Caco-2 (cell line): ENCODE data around the gene TAF9. TPM values are rescaled to one million over a fixed set of nuclear protein-coding genes. Genes with fewer than 3 reads are reported as not detected.
"Not testable (repeated sequence)": the region's sequence is repeated elsewhere in the genome, so short reads cannot be mapped to it uniquely, and the experiment has no call there.

ENCODE experiments used
- BruUV-seq: library from RNA; stranded (reverse); fragments of 400-500 nt; replicated peaks from 2 replicates; lab custom pipeline; 2021; lab: Mats Ljungman, UMichigan
- CTCF ChIA-PET: fragments of 300-600 bp; sonication (Branson Sonifier 250); formaldehyde crosslinking; loops from one replicate; lab custom pipeline; 2022; ENCODE audit warnings: antibody characterized with exemption; lab: Charles Lee
- POLR2A ChIA-PET: fragments of 300-600 bp; sonication (Branson Sonifier 250); formaldehyde crosslinking; loops from one replicate; lab custom pipeline; 2022; ENCODE audit warnings: antibody characterized with exemption; lab: Charles Lee
- DNase-seq, 2 experiments: peaks; one replicate each; pipeline versions ENCODE4 v3.0.0 to v3.0.0-alpha.2; 2020 to 2022
- H3K27me3 ChIP-seq: replicated peaks from 2 replicates; pipeline ENCODE4 v1.6.0; 2011; ENCODE audit warnings: low read length; ENCODE audit not compliant: control insufficient read depth, insufficient read depth
- H3K36me3 ChIP-seq: 2 replicates; pipeline ENCODE4 v1.5.1; 2011; ENCODE audit warnings: low read length; ENCODE audit not compliant: control insufficient read depth, insufficient read depth
- H3K4me1 ChIP-seq: fragments of 250-450 bp; sonication (Bioruptor Pico); 2 replicates; pipeline ENCODE4 v1.5.1; 2020; ENCODE audit warnings: mild to moderate bottlenecking
- H3K4me3 ChIP-seq: 2 replicates; pipeline ENCODE4 v1.5.1; 2011; ENCODE audit warnings: low read depth, mild to moderate bottlenecking, control low read depth, low read length
- H3K9me3 ChIP-seq: fragments of 250-450 bp; sonication (Bioruptor Pico); 2 replicates; pipeline ENCODE4 v1.5.1; 2020; ENCODE audit warnings: mild to moderate bottlenecking, moderate library complexity
- H3K27ac Mint-ChIP-seq: one replicate; pipeline ENCODE4 v1.8.0; 2022; ENCODE audit warnings: mixed read lengths; ENCODE audit not compliant: unreplicated experiment
- H3K27me3 Mint-ChIP-seq: one replicate; pipeline ENCODE4 v1.8.0; 2022; ENCODE audit warnings: mixed read lengths; ENCODE audit not compliant: insufficient read depth, unreplicated experiment
- H3K36me3 Mint-ChIP-seq: one replicate; pipeline ENCODE4 v1.8.0; 2022; ENCODE audit warnings: mild to moderate bottlenecking, mixed read lengths; ENCODE audit not compliant: insufficient read depth, unreplicated experiment
- H3K4me1 Mint-ChIP-seq: one replicate; pipeline ENCODE4 v1.8.0; 2022; ENCODE audit warnings: low read depth, mixed read lengths; ENCODE audit not compliant: unreplicated experiment
- H3K4me3 Mint-ChIP-seq: one replicate; pipeline ENCODE4 v1.8.0; 2022; ENCODE audit warnings: mild to moderate bottlenecking, moderate library complexity, mixed read lengths; ENCODE audit not compliant: unreplicated experiment
- H3K9me3 Mint-ChIP-seq: one replicate; pipeline ENCODE4 v1.8.0; 2022; ENCODE audit warnings: mixed read lengths; ENCODE audit not compliant: unreplicated experiment
- intact Hi-C: fragments of 100-400 bp; cut with micrococcal nuclease; formaldehyde crosslinking; loops from one replicate; pipeline ENCODE4 v1.10.0; 2022; ENCODE audit not compliant: unreplicated experiment
- total RNA-seq: library from RNA; stranded (reverse); gene quantifications from 2 replicates; pipeline ENCODE4 v1.2.3, GENCODE V29; 2022
- TF ChIP-seq, protein P1 (sequence below), 2 experiments: fragments of 200-600 bp in 1 of 2; IDR thresholded peaks; 1 replicate in 1 of 2; 2 replicates in 1 of 2; pipeline versions ENCODE4 v1.5.1 to v1.8.0; 2011 to 2022; ENCODE audit warnings: antibody characterized with exemption in 1 of 2, control low read depth in 1 of 2, inconsistent platforms in 1 of 2, low read depth in 1 of 2, low read length in 1 of 2, mild to moderate bottlenecking in 1 of 2, moderate library complexity in 1 of 2; ENCODE audit not compliant: insufficient read depth in 1 of 2, severe bottlenecking in 1 of 2, unreplicated experiment in 1 of 2

The TAF9 gene
- total RNA-seq, 1 experiment from 2014 or later, result 101 TPM

GRCh38 chr5:69335341-69335935 is 33.9 kb downstream of the TAF9 start:
- intact Hi-C loops, result no loop called here
- no peak overlapping the region for H3K4me3 ChIP-seq

DNA sequence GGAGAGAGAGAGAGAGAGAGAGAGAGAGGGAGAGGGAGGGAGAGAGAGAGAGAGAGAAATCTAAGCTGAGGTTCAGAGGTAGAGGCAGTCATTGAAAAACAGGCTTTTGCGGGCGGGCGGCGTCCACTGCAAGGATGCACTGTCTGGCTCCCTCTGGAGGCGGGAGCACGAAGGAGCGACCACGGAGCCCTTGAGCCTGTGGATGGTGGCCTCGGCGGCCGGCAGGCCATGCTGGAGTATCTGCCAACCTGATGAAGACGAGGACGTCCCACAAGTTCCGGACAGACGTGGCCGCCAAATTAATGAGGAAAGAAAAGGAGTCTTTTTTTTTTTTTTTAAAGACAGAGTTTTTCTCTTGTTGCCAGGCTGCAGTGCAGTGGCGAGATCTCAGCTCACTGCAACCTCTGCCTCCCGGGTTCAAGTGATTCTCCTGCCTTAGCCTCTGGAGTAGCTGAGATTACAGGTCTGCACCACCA is 34.5 kb downstream of the TAF9 start:
- BruUV-seq, result no TSS peak
- DNase-seq, result peak; percentile 91 to 92
- no peaks in the 10 kb centered on the region for H3K27me3 ChIP-seq
- ChIA-PET POLR2A (interaction anchor here (0.6 to 0.7 kb wide), 5 partner anchors 19 to 1014 kb away, joined by 3 to 9 read pairs (median 6); partner anchors contain the start of gene CCNB1), CTCF (interaction anchor here (0.6 to 2.0 kb wide), 13 partner anchors 8 to 311 kb away, joined by 3 to 29 read pairs (median 5); partner anchors contain the start of genes CCNB1, CDK7, CENPH and SLC30A5)
- no peak overlapping the region for H3K4me3 ChIP-seq
- peaks cover 1% of the 10 kb centered on the region; the same call in 1 of the 2 replicates for H3K36me3 ChIP-seq
- H3K4me3 Mint-ChIP-seq, result peak overlapping the region; percentile 7
- TF ChIP-seq, protein P1, sequence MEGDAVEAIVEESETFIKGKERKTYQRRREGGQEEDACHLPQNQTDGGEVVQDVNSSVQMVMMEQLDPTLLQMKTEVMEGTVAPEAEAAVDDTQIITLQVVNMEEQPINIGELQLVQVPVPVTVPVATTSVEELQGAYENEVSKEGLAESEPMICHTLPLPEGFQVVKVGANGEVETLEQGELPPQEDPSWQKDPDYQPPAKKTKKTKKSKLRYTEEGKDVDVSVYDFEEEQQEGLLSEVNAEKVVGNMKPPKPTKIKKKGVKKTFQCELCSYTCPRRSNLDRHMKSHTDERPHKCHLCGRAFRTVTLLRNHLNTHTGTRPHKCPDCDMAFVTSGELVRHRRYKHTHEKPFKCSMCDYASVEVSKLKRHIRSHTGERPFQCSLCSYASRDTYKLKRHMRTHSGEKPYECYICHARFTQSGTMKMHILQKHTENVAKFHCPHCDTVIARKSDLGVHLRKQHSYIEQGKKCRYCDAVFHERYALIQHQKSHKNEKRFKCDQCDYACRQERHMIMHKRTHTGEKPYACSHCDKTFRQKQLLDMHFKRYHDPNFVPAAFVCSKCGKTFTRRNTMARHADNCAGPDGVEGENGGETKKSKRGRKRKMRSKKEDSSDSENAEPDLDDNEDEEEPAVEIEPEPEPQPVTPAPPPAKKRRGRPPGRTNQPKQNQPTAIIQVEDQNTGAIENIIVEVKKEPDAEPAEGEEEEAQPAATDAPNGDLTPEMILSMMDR (IDR thresholded peaks at IDR 0.05; ENCODE audit: insufficient read depth in 1 of 2, low read depth in 1 of 2, low read length in 1 of 2, severe bottlenecking in 1 of 2, unreplicated experiment in 1 of 2), result peak; percentile 80 to 95
- H3K4me1 ChIP-seq, result peaks cover 30% of the 10 kb centered on the region
- peak overlapping the region; percentile 19 for H3K27ac Mint-ChIP-seq
- H3K9me3 ChIP-seq, result no peaks in the 10 kb centered on the region
- peaks cover 20% of the 10 kb centered on the region for H3K36me3 Mint-ChIP-seq
- intact Hi-C loops, result loop anchor here (1.0 to 5.0 kb wide), 4 partner anchors 101 to 313 kb away; partner anchors contain the start of gene CDK7
- no peaks in the 10 kb centered on the region for H3K27me3 Mint-ChIP-seq
- H3K4me1 Mint-ChIP-seq, result peaks cover 26% of the 10 kb centered on the region
- H3K9me3 Mint-ChIP-seq, result no peaks in the 10 kb centered on the region

More at GRCh38 chr5:69335341-69335935, 33.9 kb downstream of the TAF9 start:
- Mint-ChIP-seq H3K36me3 (peaks cover 14% of the 10 kb centered on the region), H3K4me1 (peaks cover 20% of the 10 kb centered on the region), H3K9me3 (no peaks in the 10 kb centered on the region), H3K27me3 (no peaks in the 10 kb centered on the region), H3K27ac (no peak overlapping the region), H3K4me3 (no peak overlapping the region)
- Histone ChIP-seq H3K36me3 (peaks cover 1% of the 10 kb centered on the region; the same call in 1 of the 2 replicates), H3K9me3 (no peaks in the 10 kb centered on the region), H3K4me1 (peaks cover 24% of the 10 kb centered on the region), H3K27me3 (no peaks in the 10 kb centered on the region)
- DNase-seq, result peak in 1 of 2 experiments; percentile 50
- TF ChIP-seq, protein P1 (IDR thresholded peaks at IDR 0.05; ENCODE audit: insufficient read depth in 1 of 2, low read depth in 1 of 2, low read length in 1 of 2, severe bottlenecking in 1 of 2, unreplicated experiment in 1 of 2), result no peak
- BruUV-seq, result no TSS peak
- POLR2A ChIA-PET, result interaction anchor here (0.6 to 0.7 kb wide), 5 partner anchors 19 to 1015 kb away, joined by 3 to 9 read pairs (median 6); partner anchors contain the start of gene CCNB1
- CTCF ChIA-PET, result interaction anchor here (0.6 to 2.0 kb wide), 9 partner anchors 8 to 293 kb away, joined by 4 to 29 read pairs (median 5); partner anchors contain the start of genes CDK7, CENPH and SLC30A5

GRCh38 chr5:69333668-69334315 is 35.5 kb downstream of the TAF9 start:
- H3K27ac Mint-ChIP-seq, H3K27me3 Mint-ChIP-seq, H3K27me3 ChIP-seq, POLR2A ChIA-PET, DNase-seq, H3K36me3 ChIP-seq, H3K4me3 ChIP-seq, BruUV-seq, H3K9me3 Mint-ChIP-seq, H3K9me3 ChIP-seq: not testable (repeated sequence)
- peaks cover 28% of the 10 kb centered on the region for H3K4me1 Mint-ChIP-seq
- H3K4me3 Mint-ChIP-seq, result peak overlapping the region; percentile 94
- CTCF ChIA-PET, result interaction anchor here (0.6 to 2.0 kb wide), 7 partner anchors 9 to 291 kb away, joined by 3 to 29 read pairs (median 6); partner anchors contain the start of genes CCNB1 and SLC30A5
- H3K4me1 ChIP-seq, result peaks cover 35% of the 10 kb centered on the region
- intact Hi-C loops, result loop anchor here (1.0 to 5.0 kb wide), 4 partner anchors 99 to 311 kb away; partner anchors contain the start of gene CDK7
- peaks cover 22% of the 10 kb centered on the region for H3K36me3 Mint-ChIP-seq
